ENCODE results near the gene CYREN. TPM values are rescaled to one million over a fixed set of nuclear protein-coding genes. Genes with fewer than 3 reads are reported as not detected.

Gene CYREN
- total and polyA plus RNA-seq, 2 of the 13 experiments (the other 11 are each of a cell fraction or from before 2014, with no cell fraction given): 20.7 to 60.7 TPM

DNA sequence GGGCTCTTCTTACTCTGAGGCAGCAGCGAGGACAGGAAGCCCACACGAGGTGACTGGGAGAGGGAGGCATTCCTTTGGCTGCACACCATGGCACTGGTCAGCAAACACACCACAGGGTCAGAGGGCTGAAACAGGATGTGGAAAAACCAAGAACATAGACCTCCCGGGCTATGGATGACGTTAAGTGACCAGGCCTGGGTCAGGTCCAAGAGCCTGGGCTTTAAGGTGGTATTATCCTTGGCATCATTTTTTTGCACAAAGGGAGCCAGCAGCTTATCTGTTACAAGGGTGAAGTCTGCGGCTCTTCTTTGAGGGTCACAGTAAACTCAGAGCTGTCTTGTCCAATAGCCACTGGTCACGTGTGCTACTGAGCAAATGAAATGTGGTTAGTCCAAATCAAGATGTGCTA lies 33.8 kb upstream of the CYREN start:
- H3K27ac ChIP-seq (ENCODE audit: extremely low read length, insufficient read depth, low read length): no peak overlapping the region
- H3K9ac ChIP-seq (ENCODE audit: insufficient read depth, low read depth, low read length): no peak overlapping the region
- in situ Hi-C loops (cut with HindIII; ENCODE audit: extremely low pct_ligation_motif_present, low pct_unique_long_range_greater_than_20kb): no loop called here
- CTCF ChIA-PET (ENCODE audit: low intra/inter-chr PET ratio, low total read pairs): no interaction called here
- no peaks in the 10 kb centered on the region for H3K27me3 ChIP-seq (ENCODE audit: control insufficient read depth in 1 of 2, insufficient read depth in 2 of 2, low read length in 2 of 2)
- no peak for TF ChIP-seq HIVEP1 (CRISPR knock-in tag; IDR thresholded peaks at IDR 0.05)
- TF ChIP-seq, protein P1, sequence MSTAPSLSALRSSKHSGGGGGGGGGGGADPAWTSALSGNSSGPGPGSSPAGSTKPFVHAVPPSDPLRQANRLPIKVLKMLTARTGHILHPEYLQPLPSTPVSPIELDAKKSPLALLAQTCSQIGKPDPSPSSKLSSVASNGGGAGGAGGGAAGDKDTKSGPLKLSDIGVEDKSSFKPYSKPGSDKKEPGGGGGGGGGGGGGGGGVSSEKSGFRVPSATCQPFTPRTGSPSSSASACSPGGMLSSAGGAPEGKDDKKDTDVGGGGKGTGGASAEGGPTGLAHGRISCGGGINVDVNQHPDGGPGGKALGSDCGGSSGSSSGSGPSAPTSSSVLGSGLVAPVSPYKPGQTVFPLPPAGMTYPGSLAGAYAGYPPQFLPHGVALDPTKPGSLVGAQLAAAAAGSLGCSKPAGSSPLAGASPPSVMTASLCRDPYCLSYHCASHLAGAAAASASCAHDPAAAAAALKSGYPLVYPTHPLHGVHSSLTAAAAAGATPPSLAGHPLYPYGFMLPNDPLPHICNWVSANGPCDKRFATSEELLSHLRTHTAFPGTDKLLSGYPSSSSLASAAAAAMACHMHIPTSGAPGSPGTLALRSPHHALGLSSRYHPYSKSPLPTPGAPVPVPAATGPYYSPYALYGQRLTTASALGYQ (CRISPR knock-in tag; IDR thresholded peaks at IDR 0.05): no peak
- TF ChIP-seq, protein P2, sequence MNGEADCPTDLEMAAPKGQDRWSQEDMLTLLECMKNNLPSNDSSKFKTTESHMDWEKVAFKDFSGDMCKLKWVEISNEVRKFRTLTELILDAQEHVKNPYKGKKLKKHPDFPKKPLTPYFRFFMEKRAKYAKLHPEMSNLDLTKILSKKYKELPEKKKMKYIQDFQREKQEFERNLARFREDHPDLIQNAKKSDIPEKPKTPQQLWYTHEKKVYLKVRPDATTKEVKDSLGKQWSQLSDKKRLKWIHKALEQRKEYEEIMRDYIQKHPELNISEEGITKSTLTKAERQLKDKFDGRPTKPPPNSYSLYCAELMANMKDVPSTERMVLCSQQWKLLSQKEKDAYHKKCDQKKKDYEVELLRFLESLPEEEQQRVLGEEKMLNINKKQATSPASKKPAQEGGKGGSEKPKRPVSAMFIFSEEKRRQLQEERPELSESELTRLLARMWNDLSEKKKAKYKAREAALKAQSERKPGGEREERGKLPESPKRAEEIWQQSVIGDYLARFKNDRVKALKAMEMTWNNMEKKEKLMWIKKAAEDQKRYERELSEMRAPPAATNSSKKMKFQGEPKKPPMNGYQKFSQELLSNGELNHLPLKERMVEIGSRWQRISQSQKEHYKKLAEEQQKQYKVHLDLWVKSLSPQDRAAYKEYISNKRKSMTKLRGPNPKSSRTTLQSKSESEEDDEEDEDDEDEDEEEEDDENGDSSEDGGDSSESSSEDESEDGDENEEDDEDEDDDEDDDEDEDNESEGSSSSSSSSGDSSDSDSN (CRISPR knock-in tag; IDR thresholded peaks at IDR 0.05): no peak
- no peak for TF ChIP-seq ATF7 (IDR thresholded peaks at IDR 0.05)
- TF ChIP-seq ATF7 (CRISPR knock-in tag; IDR thresholded peaks at IDR 0.05): no peak
- TF ChIP-seq MEF2D (CRISPR knock-in tag; IDR thresholded peaks at IDR 0.05): no peak
- no peak for TF ChIP-seq BRCA1 (CRISPR knock-in tag; IDR thresholded peaks at IDR 0.05)
- TF ChIP-seq, protein P3, sequence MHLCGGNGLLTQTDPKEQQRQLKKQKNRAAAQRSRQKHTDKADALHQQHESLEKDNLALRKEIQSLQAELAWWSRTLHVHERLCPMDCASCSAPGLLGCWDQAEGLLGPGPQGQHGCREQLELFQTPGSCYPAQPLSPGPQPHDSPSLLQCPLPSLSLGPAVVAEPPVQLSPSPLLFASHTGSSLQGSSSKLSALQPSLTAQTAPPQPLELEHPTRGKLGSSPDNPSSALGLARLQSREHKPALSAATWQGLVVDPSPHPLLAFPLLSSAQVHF (CRISPR knock-in tag; IDR thresholded peaks at IDR 0.05): no peak
- TF ChIP-seq ZIK1 (CRISPR knock-in tag; IDR thresholded peaks at IDR 0.05; ENCODE audit: borderline replicate concordance, low read depth): no peak
- no peak for TF ChIP-seq GZF1 (CRISPR knock-in tag; IDR thresholded peaks at IDR 0.05)
- no peak for TF ChIP-seq NR2F6 (IDR thresholded peaks at IDR 0.05)
- no peak for TF ChIP-seq NR2F6 (CRISPR knock-in tag; IDR thresholded peaks at IDR 0.05)
- TF ChIP-seq CHD4 (IDR thresholded peaks at IDR 0.05; ENCODE audit: borderline replicate concordance, low read length): no peak
- TF ChIP-seq ZBTB21 (CRISPR knock-in tag; IDR thresholded peaks at IDR 0.05): no peak
- no peak for TF ChIP-seq PLRG1 (conservative IDR thresholded peaks at IDR 0.05)
- no peak for TF ChIP-seq ZNF460 (CRISPR knock-in tag; IDR thresholded peaks at IDR 0.05; ENCODE audit: borderline replicate concordance)
- TF ChIP-seq FOXP1 (IDR thresholded peaks at IDR 0.05): no peak
- TF ChIP-seq FOXP1 (CRISPR knock-in tag; IDR thresholded peaks at IDR 0.05): no peak
- H3K79me2 ChIP-seq (ENCODE audit: insufficient read depth, low read length): no peaks in the 10 kb centered on the region
- FAIRE-seq (no peak), DNase-seq (ENCODE audit: low spot score) (no peak), ATAC-seq (no peak)
- H3K4me3 ChIP-seq (replicated peaks in 1 of 3; ENCODE audit: insufficient read depth in 1 of 3, low read depth in 2 of 3, low read length in 3 of 3): no peak overlapping the region
- POLR2A ChIA-PET: no interaction called here
- WGBS (ENCODE audit: low lambda C conversion rate): 93% methylated on average over 6 of the region's 6 CpGs
- no peaks in the 10 kb centered on the region for H3K9me3 ChIP-seq (ENCODE audit: low read length)
- BruUV-seq (replicated peaks): no TSS peak
- H2AFZ ChIP-seq (ENCODE audit: low read length): no peak overlapping the region
- peaks cover 27% of the 10 kb centered on the region for H3K4me1 ChIP-seq (ENCODE audit: insufficient read depth, low read length)
- peaks cover 11 to 30% of the 10 kb centered on the region in 2 experiments for H3K36me3 ChIP-seq (replicated peaks in 1 of 2; ENCODE audit: control insufficient read depth in 1 of 2, insufficient read depth in 2 of 2, low read length in 2 of 2)
- intact Hi-C loops (cut with micrococcal nuclease; ENCODE audit: unreplicated experiment): no loop called here
- H4K20me1 ChIP-seq (ENCODE audit: insufficient read depth, low read length): no peaks in the 10 kb centered on the region
- H3K4me2 ChIP-seq (ENCODE audit: low read depth, low read length): no peak overlapping the region
